Gastroesophageal sphincter (tissue), 4 donors: Measurements from ENCODE around the gene SLC6A19. TPM values are rescaled to one million over a fixed set of nuclear protein-coding genes. Genes with fewer than 3 reads are reported as not detected.
"Not testable (repeated sequence)": the region's sequence is repeated elsewhere in the genome, so short reads cannot be mapped to it uniquely, and the experiment has no call there.

Source experiments
- ATAC-seq: fragments of 150-250 bp; one replicate; pipeline ENCODE4 v1.9.1; 2016; ENCODE audit warnings: mild to moderate bottlenecking, moderate library complexity
- H3K27ac ChIP-seq, 4 donors: fragments of 200-600 bp; sonication (generic) in 3 of 4; 1 replicate in 3 of 4; 2 replicates in 1 of 4; pipeline ENCODE4 v1.5.1; 2016 to 2019
- H3K27me3 ChIP-seq: fragments of 200-600 bp; sonication (generic); one replicate; pipeline ENCODE4 v1.5.1; 2019
- H3K36me3 ChIP-seq, 2 donors: fragments of 200-600 bp; sonication (generic); one replicate each; pipeline ENCODE4 v1.5.1; 2019; ENCODE audit warnings: control low read depth in 1 of 2
- H3K4me1 ChIP-seq, 3 donors: fragments of 200-600 bp; sonication (generic); 1 replicate in 2 of 3; 2 replicates in 1 of 3; pipeline ENCODE4 v1.5.1; 2016 to 2019; ENCODE audit warnings: control low read depth in 2 of 3
- H3K4me3 ChIP-seq, 2 donors: fragments of 200-600 bp; sonication (generic); one replicate each; pipeline ENCODE4 v1.5.1; 2019; ENCODE audit warnings: mild to moderate bottlenecking in 1 of 2, moderate library complexity in 1 of 2
- H3K9me3 ChIP-seq, 3 donors: fragments of 200-600 bp; sonication (generic); one replicate each; pipeline ENCODE4 v1.5.1; 2017 to 2019; ENCODE audit warnings: control low read depth in 2 of 3
- EP300 ChIP-seq: sonication (generic); formaldehyde crosslinking; IDR thresholded peaks from one replicate; pipeline ENCODE4 v1.6.1; 2017; ENCODE audit warnings: antibody characterized with exemption, mild to moderate bottlenecking
- POLR2A ChIP-seq, 2 donors: fragments of 450-650 bp; IDR thresholded peaks; one replicate each; pipeline ENCODE4 v1.6.1; 2017; ENCODE audit warnings: antibody characterized with exemption in 2 of 2, mild to moderate bottlenecking in 2 of 2, moderate library complexity in 1 of 2
- POLR2AphosphoS5 ChIP-seq: sonication (generic); formaldehyde crosslinking; IDR thresholded peaks from one replicate; pipeline ENCODE4 v1.6.1; 2017; ENCODE audit warnings: antibody characterized with exemption
- WGBS, 2 donors: methylation state at CpG; one replicate each; pipeline ENCODE4 v1.1.5; 2018; ENCODE audit warnings: low coverage in 1 of 2; 5-methylcytosine and 5-hydroxymethylcytosine counted together
- total RNA-seq, 4 donors: library from RNA; depleted of rRNA; stranded (reverse); fragments of >200 nt; gene quantifications; one replicate each; pipeline ENCODE4 v1.1.0, GENCODE V29; 2016
- TF ChIP-seq, protein P1 (sequence below), 4 experiments: fragments of 200-600 bp in 2 of 4; fragments of 450-650 bp in 2 of 4; sonication (generic) in 1 of 4; IDR thresholded peaks; one replicate each; pipeline ENCODE4 v1.5.1; 2017 to 2019; ENCODE audit warnings: antibody characterized with exemption in 4 of 4, mild to moderate bottlenecking in 2 of 4, moderate library complexity in 2 of 4

Gene SLC6A19
- total RNA-seq, 4 donors from 2014 or later, result not detected

DNA sequence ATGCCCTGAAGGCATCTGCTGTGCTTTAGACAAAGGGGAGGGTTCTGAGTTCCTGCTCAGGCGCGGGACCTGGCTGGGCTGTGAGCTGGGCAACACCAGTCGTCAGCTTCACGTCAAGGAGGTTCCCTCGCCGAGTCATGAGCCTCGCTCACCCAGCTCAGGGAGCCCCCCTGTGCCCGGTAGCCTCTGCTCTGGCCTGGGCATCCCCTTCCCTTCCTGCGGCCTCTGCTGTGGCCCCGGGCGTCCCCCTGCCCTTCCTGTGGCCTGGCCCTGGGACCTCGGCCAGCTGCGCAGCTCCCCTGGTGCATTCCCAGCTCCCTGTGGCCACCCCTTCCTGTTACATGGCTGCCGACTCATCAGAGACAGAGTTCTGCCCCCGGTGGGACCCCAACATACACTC is 63.6 kb downstream of the SLC6A19 start:
- H3K9me3 ChIP-seq, result peaks cover 0 to 33% (median 0%) of the 10 kb centered on the region in 3 donors
- H3K27me3 ChIP-seq, result peaks cover 25% of the 10 kb centered on the region
- H3K27ac ChIP-seq, result no peak overlapping the region
- TF ChIP-seq POLR2AphosphoS5 (no peak), POLR2A (IDR thresholded peaks at IDR 0.05) (no peak), EP300 (no peak)
- TF ChIP-seq, protein P1, sequence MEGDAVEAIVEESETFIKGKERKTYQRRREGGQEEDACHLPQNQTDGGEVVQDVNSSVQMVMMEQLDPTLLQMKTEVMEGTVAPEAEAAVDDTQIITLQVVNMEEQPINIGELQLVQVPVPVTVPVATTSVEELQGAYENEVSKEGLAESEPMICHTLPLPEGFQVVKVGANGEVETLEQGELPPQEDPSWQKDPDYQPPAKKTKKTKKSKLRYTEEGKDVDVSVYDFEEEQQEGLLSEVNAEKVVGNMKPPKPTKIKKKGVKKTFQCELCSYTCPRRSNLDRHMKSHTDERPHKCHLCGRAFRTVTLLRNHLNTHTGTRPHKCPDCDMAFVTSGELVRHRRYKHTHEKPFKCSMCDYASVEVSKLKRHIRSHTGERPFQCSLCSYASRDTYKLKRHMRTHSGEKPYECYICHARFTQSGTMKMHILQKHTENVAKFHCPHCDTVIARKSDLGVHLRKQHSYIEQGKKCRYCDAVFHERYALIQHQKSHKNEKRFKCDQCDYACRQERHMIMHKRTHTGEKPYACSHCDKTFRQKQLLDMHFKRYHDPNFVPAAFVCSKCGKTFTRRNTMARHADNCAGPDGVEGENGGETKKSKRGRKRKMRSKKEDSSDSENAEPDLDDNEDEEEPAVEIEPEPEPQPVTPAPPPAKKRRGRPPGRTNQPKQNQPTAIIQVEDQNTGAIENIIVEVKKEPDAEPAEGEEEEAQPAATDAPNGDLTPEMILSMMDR (IDR thresholded peaks at IDR 0.05), result no peak
- H3K36me3 ChIP-seq, result no peaks in the 10 kb centered on the region
- no peaks in the 10 kb centered on the region for H3K4me1 ChIP-seq
- 81% methylated on average over 8 of the region's 15 CpGs; no CpG with 5 or more reads in 1 of the 2 donors for WGBS, 2 donors
- no peak overlapping the region for H3K4me3 ChIP-seq
- no peak for ATAC-seq

DNA sequence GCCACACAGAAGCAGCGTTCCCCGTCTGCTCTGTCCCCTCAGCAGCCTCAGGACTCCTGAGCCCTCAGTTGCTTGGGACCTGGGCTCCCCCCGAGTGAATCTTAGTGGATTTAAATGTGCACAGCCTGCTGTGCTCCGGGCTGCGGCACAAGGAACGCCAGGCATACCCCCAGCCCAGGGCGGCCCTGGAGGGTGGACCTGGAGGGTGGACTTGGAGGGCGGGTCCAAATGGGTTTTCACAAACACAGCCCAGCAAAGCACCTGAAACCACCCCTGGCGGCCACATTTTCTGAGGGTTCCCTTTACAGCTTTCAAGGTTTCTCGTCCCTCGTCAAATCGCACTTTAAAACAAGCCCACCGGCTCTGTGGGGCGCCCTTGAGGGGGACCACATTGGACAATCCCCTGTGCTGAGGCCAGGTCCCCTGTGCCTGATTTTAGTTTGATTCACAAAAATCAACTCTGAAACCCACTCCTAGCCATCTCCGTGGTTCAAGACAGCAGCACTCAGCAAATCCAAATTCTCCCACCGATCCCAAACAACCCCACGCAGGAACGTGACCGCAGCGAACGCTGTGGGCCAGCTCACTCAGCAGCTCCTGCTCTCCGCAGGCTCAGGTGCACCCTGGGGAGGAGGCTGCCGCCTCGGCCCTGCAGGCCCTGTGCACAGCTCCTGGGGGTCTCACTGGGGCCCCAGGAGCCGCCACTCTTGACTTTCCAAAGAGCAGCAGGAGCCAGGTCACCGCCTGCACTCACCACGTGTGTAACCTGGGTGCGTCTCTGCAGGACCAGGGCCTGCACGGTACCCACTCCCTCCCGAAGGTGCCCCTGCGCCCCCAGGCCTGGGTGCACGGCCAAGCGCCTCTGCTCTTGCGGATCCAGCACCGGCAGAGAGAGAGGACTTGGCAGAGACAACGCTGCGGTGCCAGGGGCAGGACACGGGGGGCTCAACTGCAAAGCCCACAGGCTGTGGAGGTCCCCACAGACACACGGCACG is 64.4 kb downstream of the SLC6A19 start:
- no peak for TF ChIP-seq POLR2AphosphoS5
- no peak for TF ChIP-seq POLR2A (IDR thresholded peaks at IDR 0.05)
- TF ChIP-seq EP300, result no peak
- no peak for ATAC-seq
- Histone ChIP-seq H3K27ac (no peak overlapping the region), H3K36me3 (no peaks in the 10 kb centered on the region), H3K4me3 (no peak overlapping the region), H3K9me3 (peaks cover 0 to 27% (median 0%) of the 10 kb centered on the region in 3 donors), H3K4me1 (no peaks in the 10 kb centered on the region), H3K27me3 (peaks cover 25% of the 10 kb centered on the region)
- 76 to 81% methylated on average over 5 to 11 of the region's 40 CpGs for WGBS, 2 donors

DNA sequence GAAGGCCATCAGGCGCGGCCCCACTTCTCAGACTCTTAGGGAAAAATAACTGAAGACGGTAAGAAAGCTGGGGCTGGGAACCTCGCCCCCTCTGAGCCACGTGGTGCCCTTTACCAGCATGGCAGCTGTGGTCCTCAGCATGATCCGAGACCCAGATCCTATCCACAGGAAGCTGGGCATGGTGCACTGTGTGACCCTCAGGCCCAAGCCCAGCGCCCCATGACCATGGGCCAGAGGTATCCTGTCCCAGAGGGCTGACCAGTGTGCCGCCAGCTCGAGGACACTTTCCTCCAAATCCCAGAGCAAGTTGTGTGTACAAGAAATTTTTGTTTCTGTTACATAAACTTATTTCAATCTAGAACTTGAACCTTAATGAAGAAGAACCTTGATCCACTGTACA is 65.4 kb downstream of the SLC6A19 start:
- 59 to 60% methylated on average over 1 to 3 of the region's 9 CpGs for WGBS, 2 donors
- Histone ChIP-seq H3K36me3 (no peaks in the 10 kb centered on the region), H3K4me3 (no peak overlapping the region), H3K4me1 (no peaks in the 10 kb centered on the region), H3K9me3 (peaks cover 0 to 17% (median 0%) of the 10 kb centered on the region in 3 donors), H3K27ac (no peak overlapping the region), H3K27me3 (peaks cover 25% of the 10 kb centered on the region)
- TF ChIP-seq POLR2A (IDR thresholded peaks at IDR 0.05) (no peak), POLR2AphosphoS5 (no peak), EP300 (no peak)
- TF ChIP-seq, protein P1 (IDR thresholded peaks at IDR 0.05), result no peak
- no peak for ATAC-seq

DNA sequence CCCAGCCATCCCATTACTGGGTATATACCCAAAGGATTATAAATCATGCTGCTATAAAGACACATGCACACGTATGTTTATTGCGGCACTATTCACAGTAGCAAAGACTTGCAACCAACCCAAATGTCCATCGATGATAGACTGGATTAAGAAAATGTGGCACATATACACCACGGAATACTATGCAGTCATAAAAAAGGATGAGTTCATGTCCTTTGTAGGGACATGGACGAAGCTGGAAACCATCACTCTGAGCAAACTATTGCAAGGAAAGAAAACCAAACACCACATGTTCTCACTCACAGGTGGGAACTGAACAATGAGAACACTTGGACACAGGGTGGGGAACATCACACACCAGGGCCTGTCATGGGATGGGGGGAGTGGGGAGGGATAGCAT is 66.1 kb downstream of the SLC6A19 start:
- H3K4me3 ChIP-seq, H3K27ac ChIP-seq, H3K36me3 ChIP-seq, ATAC-seq, H3K4me1 ChIP-seq: not testable (repeated sequence)
- H3K9me3 ChIP-seq, result peaks cover 0 to 10% (median 0%) of the 10 kb centered on the region in 3 donors
- H3K27me3 ChIP-seq, result peaks cover 25% of the 10 kb centered on the region
- 89 to 90% methylated on average over 4 to 5 of the region's 5 CpGs for WGBS, 2 donors

DNA sequence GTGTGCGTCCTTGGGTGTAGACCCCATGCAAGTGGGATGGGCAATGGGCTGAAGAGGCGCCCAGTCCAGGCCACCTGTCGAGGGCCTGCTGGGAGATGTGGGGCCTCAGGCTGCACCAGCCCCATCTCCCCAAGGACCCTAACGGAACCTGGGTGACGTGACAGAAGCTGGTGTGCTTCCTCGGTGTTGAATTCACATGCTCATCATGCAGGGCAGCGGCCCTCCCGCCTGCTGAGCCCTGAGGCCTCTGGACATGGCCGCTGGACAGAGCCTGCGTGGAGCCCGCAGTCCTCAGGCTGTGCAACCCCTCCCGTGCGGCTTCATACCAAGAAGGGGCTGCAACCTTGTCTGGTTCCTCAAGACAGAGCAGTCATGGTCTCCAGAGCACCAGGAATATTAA is 66.7 kb downstream of the SLC6A19 start:
- 82 to 88% methylated on average over 2 to 3 of the region's 13 CpGs for WGBS, 2 donors
- Histone ChIP-seq H3K27me3 (peaks cover 25% of the 10 kb centered on the region), H3K36me3 (no peaks in the 10 kb centered on the region), H3K4me1 (no peaks in the 10 kb centered on the region), H3K27ac (no peak overlapping the region), H3K9me3 (peaks cover 0 to 4% (median 0%) of the 10 kb centered on the region in 3 donors), H3K4me3 (no peak overlapping the region)
- no peak for ATAC-seq
- TF ChIP-seq POLR2AphosphoS5 (no peak), POLR2A (IDR thresholded peaks at IDR 0.05) (no peak), EP300 (no peak)
- TF ChIP-seq, protein P1 (IDR thresholded peaks at IDR 0.05), result no peak

DNA sequence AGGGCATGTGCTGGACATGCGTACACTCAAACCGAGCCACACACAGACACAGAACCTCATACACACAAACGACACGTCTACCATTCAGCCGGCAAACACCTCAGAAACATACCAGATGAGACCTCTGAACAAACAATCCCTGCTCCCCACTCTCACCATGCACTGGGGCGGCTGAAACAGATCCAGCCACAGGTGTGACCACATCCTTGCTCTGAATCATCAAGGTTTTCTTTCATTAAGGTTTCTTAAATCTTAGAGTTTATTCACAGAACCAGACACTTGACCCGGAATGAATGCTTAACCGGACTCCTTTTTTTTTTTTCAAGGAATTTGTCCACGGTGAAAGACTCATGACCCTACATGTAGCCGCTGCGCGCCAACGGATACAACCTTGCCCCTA is 67.3 kb downstream of the SLC6A19 start:
- Histone ChIP-seq H3K9me3 (no peaks in the 10 kb centered on the region), H3K4me1 (no peaks in the 10 kb centered on the region), H3K27me3 (peaks cover 24% of the 10 kb centered on the region), H3K4me3 (no peak overlapping the region), H3K36me3 (no peaks in the 10 kb centered on the region), H3K27ac (no peak overlapping the region)
- WGBS, 2 donors, result 77 to 88% methylated on average over 4 to 12 of the region's 13 CpGs
- ATAC-seq, result no peak
- TF ChIP-seq POLR2A (IDR thresholded peaks at IDR 0.05) (no peak), POLR2AphosphoS5 (no peak)
